Measurements from ENCODE around the gene SARNP. TPM values are rescaled to one million over a fixed set of nuclear protein-coding genes. Genes with fewer than 3 reads are reported as not detected.

SARNP gene
- polyA plus RNA-seq, 1 of the 3 experiments (the other 2 are of a cell fraction), result 65.8 TPM

GRCh38 chr12:55734595-55734994 lies 82.9 kb downstream of the SARNP start:
- POLR2A ChIA-PET, result interaction anchor here (1.0 kb wide), 1 partner anchor 78 kb away, joined by 3 read pairs; no protein-coding TSS in a partner anchor

More at GRCh38 chr12:55734595-55734994, 82.9 kb downstream of the SARNP start:
- no peaks in the 10 kb centered on the region for H3K9me2 ChIP-seq
- H3K9ac ChIP-seq, result no peak overlapping the region
- 89% methylated on average over 3 of the region's 3 CpGs for WGBS (ENCODE audit: low lambda C conversion rate)
- no peaks in the 10 kb centered on the region for H3K36me3 ChIP-seq (replicated peaks in 1 of 2; ENCODE audit: control insufficient read depth in 1 of 2, insufficient read depth in 2 of 2, low read length in 1 of 2)
- H4K20me1 ChIP-seq (ENCODE audit: insufficient read depth), result no peaks in the 10 kb centered on the region
- TF ChIP-seq NFIC (IDR thresholded peaks at IDR 0.05; ENCODE audit: borderline replicate concordance), result no peak
- TF ChIP-seq JUND (IDR thresholded peaks at IDR 0.05), result no peak
- no peak for TF ChIP-seq USF1 (IDR thresholded peaks at IDR 0.05; ENCODE audit: borderline replicate concordance, low read depth)
- no peak for TF ChIP-seq IRF3 (IDR thresholded peaks at IDR 0.05; ENCODE audit: low read depth, low read length)
- TF ChIP-seq CHD2 (IDR thresholded peaks at IDR 0.05; ENCODE audit: low read length, partially characterized antibody), result no peak
- TF ChIP-seq USF2 (IDR thresholded peaks at IDR 0.05; ENCODE audit: borderline replicate concordance, low read depth, low read length), result no peak
- no peak for TF ChIP-seq CTCF (IDR thresholded peaks at IDR 0.05)
- no peak for TF ChIP-seq TAF1 (IDR thresholded peaks at IDR 0.05; ENCODE audit: borderline replicate concordance, low read depth, low read length)
- no peak for TF ChIP-seq RAD21 (IDR thresholded peaks at IDR 0.05; ENCODE audit: low read length)
- no peak for TF ChIP-seq MXI1 (IDR thresholded peaks at IDR 0.05; ENCODE audit: low read depth, low read length)
- no peak for TF ChIP-seq ELF1 (IDR thresholded peaks at IDR 0.05)
- no peak overlapping the region for H3K27ac ChIP-seq (ENCODE audit: low read depth in 2 of 2, low read length in 1 of 2)
- no peaks in the 10 kb centered on the region for H3K27me3 ChIP-seq (ENCODE audit: insufficient read depth)
- CTCF ChIA-PET, result interaction anchor here (0.9 to 14.4 kb wide), 5 partner anchors 14 to 203 kb away, joined by 3 to 358 read pairs (median 96); partner anchors contain the start of genes BLOC1S1 and RDH5
- no peak overlapping the region for H3K4me2 ChIP-seq
- H3K4me1 ChIP-seq (ENCODE audit: control insufficient read depth in 1 of 2, insufficient read depth in 2 of 2, low read depth in 1 of 2, low read length in 1 of 2), result peaks cover 9 to 24% of the 10 kb centered on the region in 2 experiments; a peak in 3 of 4 replicates
- H3K4me3 ChIP-seq (ENCODE audit: low read depth in 2 of 2, low read length in 1 of 2), result no peak overlapping the region
- peaks cover 12% of the 10 kb centered on the region for H3K79me2 ChIP-seq (ENCODE audit: insufficient read depth)
- H3F3A ChIP-seq (replicated peaks; ENCODE audit: insufficient read depth), result peaks cover 29% of the 10 kb centered on the region
- DNase-seq, result no peak
- no peak overlapping the region for H2AFZ ChIP-seq (ENCODE audit: low read depth)
- no peaks in the 10 kb centered on the region for H3K9me3 ChIP-seq

Measured in SK-N-SH (cell line).